H1 (cell line): Measurements from ENCODE around the gene RNPEPL1. TPM values are rescaled to one million over a fixed set of nuclear protein-coding genes. Genes with fewer than 3 reads are reported as not detected.

Experiments used
- CTCF ChIA-PET: fragments of 300-600 bp; sonication (Branson Sonifier 250); formaldehyde crosslinking; loops from one replicate; lab custom pipeline; 2021; ENCODE audit not compliant: partially characterized antibody; lab: Charles Lee
- POLR2A ChIA-PET: fragments of 300-600 bp; sonication (Branson Sonifier 250); formaldehyde crosslinking; loops from one replicate; lab custom pipeline; 2021; ENCODE audit warnings: inconsistent platforms; ENCODE audit not compliant: partially characterized antibody; lab: Charles Lee
- DNase-seq, 2 experiments: peaks; one replicate each; pipeline versions ENCODE4 v3.0.0 to v3.0.0-alpha.2; 2010 to 2022; ENCODE audit warnings: low spot score in 2 of 2, low read depth in 1 of 2, mixed read lengths in 1 of 2
- FAIRE-seq: peaks from 2 replicates; lab custom pipeline; 2011; peaks lifted over from hg19 to GRCh38; lab: Jason Lieb, UNC
- H2AFZ ChIP-seq: 2 replicates; pipeline ENCODE4 v1.8.1; 2012; ENCODE audit warnings: low read length, inconsistent platforms
- H2AK5ac ChIP-seq: 2 replicates; pipeline ENCODE4 v1.6.1; 2013; ENCODE audit warnings: low read depth, low read length
- H2BK120ac ChIP-seq: replicated peaks from 2 replicates; pipeline ENCODE3; 2013; ENCODE audit warnings: low read depth, low read length, inconsistent platforms
- H2BK12ac ChIP-seq: 2 replicates; pipeline ENCODE4 v1.6.1; 2013; ENCODE audit warnings: low read depth, low read length
- H2BK15ac ChIP-seq: 2 replicates; pipeline ENCODE4 v1.6.1; 2013; ENCODE audit warnings: low read length
- H2BK20ac ChIP-seq: 2 replicates; pipeline ENCODE4 v1.6.1; 2013; ENCODE audit warnings: low read length
- H2BK5ac ChIP-seq: 2 replicates; pipeline ENCODE4 v1.6.1; 2013; ENCODE audit warnings: low read depth, low read length
- H3K14ac ChIP-seq: 2 replicates; pipeline ENCODE4 v1.6.1; 2013; ENCODE audit warnings: inconsistent platforms; ENCODE audit not compliant: insufficient read length
- H3K18ac ChIP-seq: 2 replicates; pipeline ENCODE4 v1.6.1; 2013; ENCODE audit warnings: low read length; ENCODE audit errors: extremely low read depth
- H3K23ac ChIP-seq: 2 replicates; pipeline ENCODE4 v1.6.1; 2013; ENCODE audit warnings: inconsistent platforms; ENCODE audit not compliant: insufficient read length
- H3K23me2 ChIP-seq: 2 replicates; pipeline ENCODE4 v1.6.1; 2013; ENCODE audit warnings: low read depth, low read length
- H3K27ac ChIP-seq: 2 replicates; pipeline ENCODE4 v1.6.1; 2011; ENCODE audit warnings: low read depth, low read length, inconsistent platforms
- H3K27me3 ChIP-seq, 4 experiments: replicated peaks in 1 of 4; 1 replicate in 1 of 4; 2 replicates in 3 of 4; pipeline versions ENCODE4 v1.6.1 to v1.8.1; 2011 to 2013; ENCODE audit warnings: low read length in 3 of 4, mild to moderate bottlenecking in 3 of 4, inconsistent platforms in 2 of 4, mixed read lengths in 2 of 4, moderate library complexity in 1 of 4; ENCODE audit not compliant: control insufficient read depth in 3 of 4, insufficient read depth in 3 of 4; ENCODE audit errors: extremely low read depth in 1 of 4
- H3K36me3 ChIP-seq, 4 experiments: 2 replicates each; pipeline versions ENCODE4 v1.6.1 to v1.8.1; 2011 to 2013; ENCODE audit warnings: mild to moderate bottlenecking in 4 of 4, low read length in 3 of 4, moderate library complexity in 2 of 4, control low read depth in 1 of 4, inconsistent platforms in 1 of 4; ENCODE audit not compliant: insufficient read depth in 4 of 4, control insufficient read depth in 2 of 4
- H3K4ac ChIP-seq: replicated peaks from 2 replicates; pipeline ENCODE3; 2013; ENCODE audit warnings: low read length, low read depth, mixed read lengths, inconsistent platforms; ENCODE audit not compliant: insufficient read length
- H3K4me1 ChIP-seq, 4 experiments: replicated peaks in 1 of 4; 1 replicate in 1 of 4; 2 replicates in 3 of 4; pipeline versions ENCODE4 v1.6.1 to v1.8.1; 2011 to 2013; ENCODE audit warnings: low read length in 3 of 4, inconsistent platforms in 2 of 4, mixed read lengths in 1 of 4; ENCODE audit not compliant: insufficient read depth in 4 of 4, control insufficient read depth in 3 of 4
- H3K4me2 ChIP-seq, 2 experiments: 2 replicates each; pipeline versions ENCODE4 v1.6.1 to v1.8.1; 2011 to 2013; ENCODE audit warnings: low read depth in 2 of 2, low read length in 2 of 2, control low read depth in 1 of 2, inconsistent platforms in 1 of 2, mild to moderate bottlenecking in 1 of 2; ENCODE audit not compliant: insufficient read depth in 1 of 2
- H3K4me3 ChIP-seq, 4 experiments: fragments of 200-600, 300-600 bp in 1 of 4; sonication (generic), shearing (Covaris generic), sonication (Bioruptor Twin) in 1 of 4; 2 replicates each; pipeline versions ENCODE4 v1.5.1 to v1.8.1; 2011 to 2016; ENCODE audit warnings: low read length in 4 of 4, low read depth in 3 of 4, control low read depth in 2 of 4, inconsistent platforms in 2 of 4, mild to moderate bottlenecking in 2 of 4, mixed read lengths in 1 of 4, moderate library complexity in 1 of 4; ENCODE audit not compliant: insufficient read depth in 2 of 4; ENCODE audit errors: extremely low read depth in 1 of 4
- H3K56ac ChIP-seq: replicated peaks from 2 replicates; pipeline ENCODE3; 2013; ENCODE audit warnings: low read depth, mild to moderate bottlenecking, mixed read lengths, low read length, inconsistent platforms; ENCODE audit not compliant: insufficient read length
- H3K79me1 ChIP-seq: 2 replicates; pipeline ENCODE4 v1.6.1; 2013; ENCODE audit warnings: low read depth, low read length, control low read depth
- H3K79me2 ChIP-seq, 2 experiments: 2 replicates each; pipeline versions ENCODE4 v1.6.1 to v1.8.1; 2012 to 2013; ENCODE audit warnings: low read length in 2 of 2, mild to moderate bottlenecking in 2 of 2, inconsistent platforms in 1 of 2; ENCODE audit not compliant: insufficient read depth in 2 of 2, control insufficient read depth in 1 of 2
- H3K9ac ChIP-seq, 4 experiments: replicated peaks in 1 of 4; 1 replicate in 1 of 4; 2 replicates in 3 of 4; pipeline versions ENCODE4 v1.6.1 to v1.8.1; 2011 to 2013; ENCODE audit warnings: low read depth in 3 of 4, low read length in 3 of 4, control low read depth in 2 of 4, mild to moderate bottlenecking in 2 of 4, moderate library complexity in 2 of 4, inconsistent platforms in 1 of 4; ENCODE audit errors: extremely low read depth in 1 of 4
- H3K9me3 ChIP-seq, 2 experiments: 2 replicates each; pipeline versions ENCODE4 v1.6.1 to v1.8.1; 2012 to 2013; ENCODE audit warnings: mild to moderate bottlenecking in 2 of 2, moderate library complexity in 2 of 2, control low read depth in 1 of 2, inconsistent platforms in 1 of 2, low read depth in 1 of 2, low read length in 1 of 2, mixed read lengths in 1 of 2; ENCODE audit not compliant: insufficient read depth in 2 of 2
- H4K20me1 ChIP-seq, 2 experiments: replicated peaks in 1 of 2; 2 replicates each; pipeline versions ENCODE3 to v1.8.1; 2011 to 2013; ENCODE audit warnings: inconsistent platforms in 2 of 2, low read length in 2 of 2, mild to moderate bottlenecking in 1 of 2; ENCODE audit not compliant: insufficient read depth in 2 of 2, control insufficient read depth in 1 of 2
- H4K5ac ChIP-seq: 2 replicates; pipeline ENCODE4 v1.6.1; 2013; ENCODE audit warnings: low read length, low read depth, mixed read lengths, inconsistent platforms; ENCODE audit not compliant: insufficient read length
- H4K8ac ChIP-seq: 2 replicates; pipeline ENCODE4 v1.8.0; 2013; ENCODE audit warnings: mild to moderate bottlenecking, moderate library complexity, low read length, inconsistent platforms; ENCODE audit not compliant: insufficient read depth; ENCODE audit errors: extremely low read depth
- H4K91ac ChIP-seq: replicated peaks from 2 replicates; pipeline ENCODE3; 2013; ENCODE audit warnings: low read length, mixed read lengths, inconsistent platforms; ENCODE audit not compliant: insufficient read length
- CBX8 ChIP-seq: fragments of 300-800, 300-1000 bp; sonication (generic); IDR thresholded peaks from 2 replicates; pipeline ENCODE4 v1.7.1; 2016; ENCODE audit warnings: low read depth, low read length, borderline replicate concordance
- CTBP2 ChIP-seq: IDR thresholded peaks from 2 replicates; pipeline ENCODE4 v1.7.0; 2011; ENCODE audit warnings: borderline replicate concordance, mild to moderate bottlenecking, moderate library complexity, mixed read lengths, low read length; ENCODE audit not compliant: insufficient read depth, insufficient read length
- EZH2 ChIP-seq: fragments of 200-600 bp; sonication (generic); IDR thresholded peaks from 2 replicates; pipeline ENCODE4 v1.7.1; 2012; ENCODE audit warnings: low read depth, mild to moderate bottlenecking, moderate library complexity, low read length, inconsistent platforms; ENCODE audit not compliant: severe bottlenecking
- HDAC6 ChIP-seq: IDR thresholded peaks from one replicate; pipeline ENCODE4 v1.7.1; 2012; ENCODE audit warnings: low read depth, mild to moderate bottlenecking, inconsistent platforms, low read length, moderate library complexity
- JUN ChIP-seq: IDR thresholded peaks from 2 replicates; pipeline ENCODE4 v1.6.1; 2011; ENCODE audit warnings: low read depth, mild to moderate bottlenecking, improper control_type of control experiment, low read length
- RAD21 ChIP-seq, 2 experiments: IDR thresholded peaks in 1 of 2; conservative IDR thresholded peaks in 1 of 2; 2 replicates each; pipeline ENCODE4 v1.6.1; 2011; ENCODE audit warnings: low read depth in 2 of 2, low read length in 2 of 2, improper control_type of control experiment in 1 of 2, inconsistent platforms in 1 of 2, mild to moderate bottlenecking in 1 of 2, moderate library complexity in 1 of 2
- RXRA ChIP-seq: IDR thresholded peaks from 2 replicates; pipeline ENCODE4 v1.6.1; 2011; ENCODE audit warnings: low read depth, mild to moderate bottlenecking, low read length, moderate library complexity; ENCODE audit not compliant: insufficient read depth
- SIX5 ChIP-seq: IDR thresholded peaks from 2 replicates; pipeline ENCODE4 v1.6.1; 2011; ENCODE audit warnings: mild to moderate bottlenecking, low read depth, low read length
- SP4 ChIP-seq: IDR thresholded peaks from 2 replicates; pipeline ENCODE4 v1.6.1; 2012; ENCODE audit warnings: low read length, inconsistent platforms
- SRF ChIP-seq: IDR thresholded peaks from 2 replicates; pipeline ENCODE4 v1.6.1; 2011; ENCODE audit warnings: mild to moderate bottlenecking, low read depth, low read length, moderate library complexity
- WGBS, 2 experiments: shearing (Covaris generic) in 1 of 2; methylation state at CpG; one replicate each; pipeline versions ENCODE4 v1.1.6 to v1.1.7; 2013 to 2015; ENCODE audit warnings: low lambda C conversion rate in 2 of 2, mixed read lengths in 2 of 2, inconsistent platforms in 1 of 2, low coverage in 1 of 2, missing lambda C conversion rate in 1 of 2; ENCODE audit not compliant: insufficient replicate concordance in 2 of 2, insufficient coverage in 1 of 2, insufficient read length in 1 of 2; ENCODE audit errors: extremely low coverage in 1 of 2, missing lambda C conversion rate in 1 of 2; 5-methylcytosine and 5-hydroxymethylcytosine counted together
- polyA plus RNA-seq, 7 experiments: library from polyadenylated mRNA; depleted of rRNA in 3 of 7; stranded (reverse) in 5 of 7; unstranded in 2 of 7; fragments of >200 nt in 5 of 7; fragments of 200-250 nt in 2 of 7; gene quantifications; 1 replicate in 5 of 7; 2 replicates in 1 of 7; 4 replicates in 1 of 7; pipeline versions ENCODE4 v1.2.1 to v1.2.3, GENCODE V29; 2011 to 2013; ENCODE audit warnings: missing spikeins in 2 of 7, mixed read lengths in 2 of 7
- total RNA-seq: library from RNA; stranded (reverse); fragmentation: NEBNext Ultra II Directional; extraction: Animal tissue kit (Norgen Biotek cat#: 25700); gene quantifications from 2 replicates; pipeline ENCODE4 v1.2.1, GENCODE V29; 2021
- TF ChIP-seq, protein P1 (sequence below): IDR thresholded peaks from 2 replicates; pipeline ENCODE4 v1.6.1; 2012; ENCODE audit warnings: inconsistent platforms

RNPEPL1 gene
- total and polyA plus RNA-seq, 2 of the 8 experiments (the other 6 are each of a cell fraction or from before 2014, with no cell fraction given) = 9.0 to 11.3 TPM

DNA sequence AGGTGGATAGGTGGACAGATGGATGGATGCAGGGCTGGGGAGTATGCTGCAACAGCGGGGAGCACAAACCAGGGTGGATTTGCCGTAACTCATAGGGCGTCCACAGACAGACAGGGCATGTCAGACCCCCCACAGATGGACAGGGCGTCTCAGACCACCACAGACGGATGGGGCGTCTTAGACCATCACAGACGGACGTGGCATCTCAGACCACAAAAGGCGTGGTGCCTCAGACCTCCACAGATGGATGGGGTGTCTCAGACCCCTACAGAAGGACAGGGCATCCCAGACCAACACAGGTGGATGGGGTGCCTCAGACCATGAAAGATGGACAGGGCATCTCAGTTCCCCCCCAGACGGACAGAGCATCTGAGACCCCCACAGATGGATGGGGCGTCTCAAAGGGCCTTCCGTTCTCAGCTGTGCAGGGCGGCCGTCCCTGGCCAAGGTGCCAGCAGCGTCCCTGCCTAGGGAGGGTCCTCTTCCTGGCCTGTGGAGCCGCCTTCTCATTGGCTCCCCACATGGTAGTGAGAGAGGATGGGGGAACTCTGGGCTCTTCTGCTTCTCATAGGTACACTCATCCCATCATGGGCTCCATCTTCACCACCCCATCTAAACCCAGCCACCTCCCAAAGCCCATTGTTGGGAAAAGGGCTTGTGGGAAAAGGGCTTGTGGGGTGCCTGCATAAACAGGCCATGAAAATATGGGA is 12.6 kb upstream of the RNPEPL1 start:
- Histone ChIP-seq H2BK15ac (no peak overlapping the region), H3K79me1 (0 out of 2 replicates have a peak, but pooled peaks cover 2% of the 10 kb centered on the region), H3K9ac (no peak overlapping the region), H3K79me2 (no peaks in the 10 kb centered on the region), H3K56ac (no peak overlapping the region), H3K4ac (no peak overlapping the region), H4K91ac (no peak overlapping the region), H3K27ac (no peak overlapping the region), H3K14ac (no peak overlapping the region), H3K4me3 (no peak overlapping the region), H4K20me1 (peaks cover 0 to 4% of the 10 kb centered on the region in 2 experiments), H3K23me2 (peaks cover 4% of the 10 kb centered on the region; the same call in 1 of the 2 replicates), H3K27me3 (peaks cover 3 to 33% (median 22%) of the 10 kb centered on the region in 4 experiments), H2BK12ac (no peak overlapping the region), H2BK5ac (no peak overlapping the region), H3K18ac (no peak overlapping the region), H2BK120ac (no peak overlapping the region), H3K9me3 (peaks cover 6 to 11% of the 10 kb centered on the region in 2 experiments; a peak in 2 of 4 replicates), H2AK5ac (no peak overlapping the region), H2AFZ (no peak overlapping the region), H2BK20ac (no peak overlapping the region), H4K8ac (no peak overlapping the region), H3K4me1 (peaks cover 0 to 14% (median 9%) of the 10 kb centered on the region in 4 experiments; a peak in 5 of 7 replicates), H3K36me3 (peaks cover 0 to 5% (median 3%) of the 10 kb centered on the region in 4 experiments; a peak in 2 of 8 replicates), H3K4me2 (no peak overlapping the region), H4K5ac (no peak overlapping the region), H3K23ac (no peak overlapping the region)
- FAIRE-seq = no peak
- POLR2A ChIA-PET = no interaction called here
- CTCF ChIA-PET = interaction anchor here (0.9 to 1.3 kb wide), 3 partner anchors 10 to 41 kb away, joined by 3 to 5 read pairs (median 3); no protein-coding TSS in a partner anchor
- WGBS, 2 experiments = 88% methylated on average over 16 of the region's 16 CpGs; no CpG with 5 or more reads in 1 of the 2 experiments
- no peak for DNase-seq
- TF ChIP-seq HDAC6 = no peak
- TF ChIP-seq EZH2 = no peak
- TF ChIP-seq SRF = no peak
- TF ChIP-seq SIX5 = no peak
- TF ChIP-seq CTBP2 = no peak
- TF ChIP-seq, protein P1, sequence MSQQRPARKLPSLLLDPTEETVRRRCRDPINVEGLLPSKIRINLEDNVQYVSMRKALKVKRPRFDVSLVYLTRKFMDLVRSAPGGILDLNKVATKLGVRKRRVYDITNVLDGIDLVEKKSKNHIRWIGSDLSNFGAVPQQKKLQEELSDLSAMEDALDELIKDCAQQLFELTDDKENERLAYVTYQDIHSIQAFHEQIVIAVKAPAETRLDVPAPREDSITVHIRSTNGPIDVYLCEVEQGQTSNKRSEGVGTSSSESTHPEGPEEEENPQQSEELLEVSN = no peak
- TF ChIP-seq RAD21 (IDR thresholded peaks at IDR 0.05 in 1 of 2, conservative IDR thresholded peaks at IDR 0.05 in 1 of 2; ENCODE audit: low read depth in 2 of 2, low read length in 2 of 2) = no peak
- TF ChIP-seq SP4 = no peak
- TF ChIP-seq CBX8 = no peak
- TF ChIP-seq JUN = no peak
- no peak for TF ChIP-seq RXRA
